Left kidney (tissue), 2 donors: Measurements from ENCODE around the gene KCNA10. TPM values are rescaled to one million over a fixed set of nuclear protein-coding genes. Genes with fewer than 3 reads are reported as not detected.
A peak's percentile ranks its signal among the peaks of the same experiment; 100 is the strongest.

Source experiments
- DNase-seq: peaks from one replicate; pipeline ENCODE4 v3.0.0-alpha.2; 2013
- polyA plus RNA-seq: library from polyadenylated mRNA; unstranded; fragments of 120-200 nt; gene quantifications from one replicate; pipeline ENCODE4 v1.2.1, GENCODE V29; 2013; ENCODE audit not compliant: insufficient read length

The KCNA10 gene
- polyA plus RNA-seq, 1 donor: not detected

- peak; percentile 71 for DNase-seq
Observed at GRCh38 chr1:110495926-110496600, 22.9 kb downstream of the KCNA10 start.

- no peak for DNase-seq
Observed at GRCh38 chr1:110494522-110495406, 24.2 kb downstream of the KCNA10 start.

- no peak for DNase-seq
Observed at GRCh38 chr1:110494036-110494435, 24.9 kb downstream of the KCNA10 start.

GRCh38 chr1:110493059-110493699, 25.8 kb downstream of the KCNA10 start:
- DNase-seq: no peak

GRCh38 chr1:110492573-110492972, 26.4 kb downstream of the KCNA10 start:
- DNase-seq: no peak

- DNase-seq: no peak
Observed at GRCh38 chr1:110490791-110491451, 28.1 kb downstream of the KCNA10 start.

- no peak for DNase-seq
Observed at GRCh38 chr1:110489973-110490542, 28.9 kb downstream of the KCNA10 start.

- DNase-seq: no peak
Observed at GRCh38 chr1:110489406-110489805, 29.6 kb downstream of the KCNA10 start.

GRCh38 chr1:110488867-110489266, 30.1 kb downstream of the KCNA10 start:
- DNase-seq: no peak

- DNase-seq: no peak
Observed at GRCh38 chr1:110488161-110488560, 30.8 kb downstream of the KCNA10 start.

GRCh38 chr1:110487726-110488125, 31.2 kb downstream of the KCNA10 start:
- DNase-seq: no peak

- no peak for DNase-seq
Observed at GRCh38 chr1:110485725-110486124, 33.2 kb downstream of the KCNA10 start.

GRCh38 chr1:110484801-110485200, 34.2 kb downstream of the KCNA10 start:
- DNase-seq: no peak

GRCh38 chr1:110483308-110483685, 35.7 kb downstream of the KCNA10 start:
- no peak for DNase-seq

- DNase-seq: no peak
Observed at GRCh38 chr1:110482662-110483307, 36.2 kb downstream of the KCNA10 start.

GRCh38 chr1:110481968-110482623, 36.9 kb downstream of the KCNA10 start:
- no peak for DNase-seq

- DNase-seq: no peak
Observed at GRCh38 chr1:110480356-110481096, 38.4 kb downstream of the KCNA10 start.

GRCh38 chr1:110478886-110479285, 40.1 kb downstream of the KCNA10 start:
- no peak for DNase-seq

GRCh38 chr1:110477967-110478640, 40.9 kb downstream of the KCNA10 start:
- DNase-seq: no peak
